HG03575 (cell line): ENCODE measurements around the gene CCDC81.
"Not testable (repeated sequence)": the region's sequence is repeated elsewhere in the genome, so short reads cannot be mapped to it uniquely, and the experiment has no call there.

Experiments used
- ATAC-seq: cut with Tn5 transposase; IDR thresholded peaks from one replicate; pipeline ENCODE4 v1.9.1; 2021; ENCODE audit not compliant: unreplicated experiment, insufficient number of reproducible peaks, low FRiP score; ENCODE audit errors: extremely low read depth

Gene CCDC81

DNA sequence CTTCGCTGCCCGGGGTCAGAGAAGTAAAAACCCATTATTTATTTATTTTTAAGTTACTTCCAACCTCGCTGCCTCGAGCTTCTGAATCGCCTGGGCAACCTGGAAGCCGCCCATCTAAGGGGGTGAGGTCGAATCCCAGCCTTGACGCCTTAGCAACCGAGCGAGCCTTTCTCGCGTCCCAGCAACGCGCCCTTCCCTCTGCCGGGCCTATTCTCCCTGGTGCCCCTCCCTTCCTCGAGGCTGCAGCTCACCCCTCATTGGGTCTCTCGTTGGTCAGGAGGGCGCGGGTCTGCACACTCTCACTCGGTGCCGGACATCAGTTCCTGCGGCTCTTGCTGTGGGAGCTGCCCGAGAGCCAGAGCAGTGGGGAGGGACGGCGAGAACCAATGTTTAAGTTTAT lies at the start of gene CCDC81:
CCDC81 (plus strand) TSS at position 302 of the 400 bp plus-strand sequence. CDS start 277 bp downstream, outside the sequence.
- ATAC-seq = no peak

DNA sequence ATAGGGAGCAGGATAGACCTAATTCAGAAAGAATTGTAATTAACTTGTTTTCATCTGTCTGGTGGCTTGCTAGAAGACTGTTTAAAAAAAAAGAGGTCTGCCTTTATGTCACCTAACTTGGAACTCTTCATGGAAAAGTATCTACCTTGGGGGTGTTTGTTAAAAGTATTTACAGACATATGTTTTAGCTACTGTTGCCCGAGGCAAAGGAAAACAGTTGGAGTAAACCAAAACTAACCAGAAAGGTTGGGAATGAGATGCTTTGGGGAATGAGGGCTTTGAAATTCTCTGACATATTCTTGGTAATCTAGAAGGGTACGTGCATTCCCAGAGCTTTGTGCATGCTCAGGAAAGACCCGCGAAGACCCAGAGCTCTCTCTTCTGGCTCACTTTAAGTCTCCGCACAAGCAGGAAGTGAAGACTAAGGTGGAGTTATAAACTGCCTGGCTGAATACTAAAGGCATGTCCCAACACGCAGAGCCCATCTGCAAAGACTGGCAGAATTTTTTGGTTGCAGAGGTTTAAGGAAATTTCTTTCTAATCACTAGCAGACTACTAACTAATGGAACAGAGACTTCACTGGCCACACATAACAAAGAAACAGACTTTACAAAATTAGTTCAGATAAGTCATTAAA lies 39.4 kb upstream of the CCDC81 start:
- no peak for ATAC-seq

DNA sequence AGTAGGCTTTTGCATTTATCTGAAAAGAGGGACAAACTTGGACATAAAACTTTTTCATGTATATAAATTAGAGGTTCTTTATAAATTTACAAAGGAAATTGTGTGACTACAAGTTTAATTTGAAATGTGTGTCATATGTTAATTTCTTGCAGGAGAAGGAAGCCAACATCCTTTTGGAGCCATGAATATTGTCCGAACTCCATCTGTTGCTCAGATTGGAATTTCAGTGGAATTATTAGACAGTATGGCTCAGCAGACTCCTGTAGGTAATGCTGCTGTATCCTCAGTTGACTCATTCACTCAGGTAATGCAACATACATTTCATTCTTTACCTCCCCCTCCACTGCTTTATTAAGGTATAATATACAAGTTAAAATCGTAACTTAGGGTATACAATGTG lies 37.5 kb upstream of the CCDC81 start:
- no peak for ATAC-seq

DNA sequence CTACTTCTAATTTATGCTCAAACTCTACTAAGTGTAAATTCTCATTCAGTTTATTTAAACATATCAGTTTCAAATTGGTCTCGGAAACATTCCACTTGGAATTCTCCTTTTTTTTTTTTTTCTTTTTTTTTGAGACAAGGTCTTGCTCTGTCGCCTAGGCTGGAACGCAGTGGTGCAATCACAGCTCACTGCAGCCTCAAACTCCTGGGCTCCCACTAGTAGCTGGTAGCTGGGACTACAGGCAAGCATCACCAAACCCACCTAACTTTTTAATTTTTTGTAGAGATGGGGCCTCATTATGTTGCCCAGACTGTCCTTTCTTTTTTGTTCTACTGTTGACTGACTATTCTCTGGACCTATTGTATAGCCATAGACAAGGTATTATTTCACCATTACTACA lies 33.3 kb upstream of the CCDC81 start:
- no peak for ATAC-seq

DNA sequence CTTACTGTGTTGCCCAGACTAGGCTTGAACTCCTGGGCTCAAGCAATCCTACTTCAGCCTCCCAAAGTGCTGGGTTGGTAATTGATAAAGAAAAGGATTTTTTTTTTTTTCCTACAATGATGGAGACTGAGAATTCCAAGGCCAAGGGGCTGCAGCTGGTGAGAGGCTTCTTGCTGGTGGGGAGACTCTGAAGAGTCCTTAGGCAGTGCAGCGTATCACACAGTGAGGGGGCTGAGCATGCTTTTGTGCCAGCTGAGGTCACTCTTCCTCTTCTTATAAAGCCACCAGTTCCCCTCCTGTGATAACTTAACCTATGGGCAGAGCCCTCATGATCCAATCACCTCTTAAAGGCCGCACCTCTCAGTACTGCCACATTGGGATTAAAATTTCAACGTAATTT lies 28.2 kb upstream of the CCDC81 start:
- no peak for ATAC-seq

DNA sequence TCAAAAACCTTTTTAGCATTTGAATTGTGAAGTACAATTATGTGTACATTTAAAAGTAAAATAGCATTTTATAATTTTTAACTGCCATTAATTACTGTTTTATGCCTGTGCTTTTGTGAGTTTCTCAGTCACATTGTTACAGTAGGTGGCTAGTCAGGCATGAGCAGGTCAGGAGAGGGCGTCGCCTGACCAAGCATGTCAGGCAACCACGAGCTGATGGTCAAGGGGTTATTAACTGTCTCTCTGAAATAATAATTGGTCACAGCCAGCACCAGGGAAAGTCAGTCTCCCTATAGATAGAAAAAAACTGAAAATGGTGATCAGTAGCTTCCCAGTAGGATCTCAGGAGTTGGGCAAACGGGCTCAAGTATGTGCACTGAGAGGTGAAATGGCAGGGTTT lies 19.4 kb upstream of the CCDC81 start:
- ATAC-seq = no peak

DNA sequence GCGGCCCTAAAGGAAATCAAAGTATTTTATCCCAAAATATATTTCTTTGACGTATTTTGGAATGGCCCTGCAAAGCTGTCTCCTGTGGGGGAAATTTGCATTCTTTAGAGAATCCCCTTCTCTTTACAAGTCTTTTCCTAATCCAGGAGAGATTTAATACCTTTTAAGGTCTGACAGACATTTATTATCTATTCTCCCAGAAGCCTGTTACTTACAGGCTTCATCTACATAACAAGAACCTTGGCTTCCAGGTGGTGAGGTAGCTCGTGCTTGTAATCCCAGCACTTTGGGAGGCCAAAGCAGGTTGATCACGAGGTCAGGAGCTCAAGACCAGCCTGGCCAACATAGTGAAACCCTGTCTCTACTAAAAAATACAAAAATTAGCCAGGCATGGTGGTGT lies 17.3 kb upstream of the CCDC81 start:
- not testable (repeated sequence) for ATAC-seq

DNA sequence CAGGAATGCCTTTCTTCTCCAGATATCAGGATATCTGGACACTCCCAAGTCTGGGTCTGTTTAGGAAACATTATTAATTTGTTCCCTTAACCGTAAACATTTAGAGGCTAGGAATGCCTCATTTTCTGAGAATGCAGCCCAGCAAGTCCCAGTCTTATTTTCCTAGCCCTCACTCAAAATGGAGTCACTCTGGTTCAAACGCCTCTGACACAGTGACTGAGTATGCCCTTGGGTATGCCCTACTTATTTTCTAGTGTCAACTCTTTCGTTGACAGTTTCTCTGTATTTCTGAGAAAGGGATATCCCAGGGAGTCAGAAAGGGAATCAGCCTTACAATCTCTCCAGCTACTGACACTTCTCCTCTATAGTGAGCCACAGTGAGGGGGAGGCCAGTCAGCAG lies 16.0 kb upstream of the CCDC81 start:
- no peak for ATAC-seq

DNA sequence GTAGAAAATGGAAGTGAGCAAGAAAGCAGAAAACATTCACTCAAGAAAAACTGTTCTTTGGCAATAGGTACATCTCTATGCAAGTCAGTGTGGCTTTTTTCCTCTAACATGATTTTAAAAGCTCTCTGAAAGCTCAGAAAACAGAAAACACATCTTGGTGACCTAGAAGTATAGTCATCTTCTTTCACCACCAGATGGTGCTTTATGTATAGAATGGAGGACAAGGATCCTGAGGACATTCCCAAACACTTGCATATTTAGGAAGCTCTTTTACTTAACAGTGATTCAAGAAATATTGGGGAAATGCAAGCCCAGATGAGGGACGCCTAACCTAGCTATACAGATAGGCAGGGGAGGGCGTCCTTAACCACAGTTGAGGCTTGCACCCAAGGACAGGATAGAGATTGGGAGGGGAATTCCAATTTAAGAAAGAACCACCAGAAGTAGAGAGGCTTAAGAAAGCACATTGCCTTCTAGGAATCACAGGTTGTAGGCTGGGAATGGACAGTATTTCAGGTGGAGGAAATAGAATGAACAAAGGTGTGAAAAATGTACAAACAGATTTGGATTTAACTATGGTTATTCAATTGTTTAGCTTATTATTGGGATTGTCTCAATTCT lies 13.8 kb upstream of the CCDC81 start:
- no peak for ATAC-seq

DNA sequence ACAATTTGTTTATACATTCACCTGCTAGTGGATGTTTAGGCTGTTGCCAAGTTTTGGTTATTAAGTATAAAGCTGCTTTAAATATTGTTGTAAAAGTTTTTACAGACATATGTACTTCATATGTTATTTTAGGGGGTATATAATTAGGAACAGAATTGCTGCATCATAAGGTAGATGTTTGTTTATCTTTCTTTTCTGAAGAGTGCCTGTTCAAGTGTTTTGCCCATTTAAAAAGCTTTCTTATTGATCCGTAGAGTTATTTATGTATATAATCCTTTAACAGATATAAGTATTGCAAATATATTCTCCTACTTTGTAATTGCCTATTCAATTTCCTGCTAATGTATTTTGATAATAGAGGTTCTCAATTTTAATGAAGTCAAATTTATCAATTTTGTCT lies 11.3 kb upstream of the CCDC81 start:
- no peak for ATAC-seq

DNA sequence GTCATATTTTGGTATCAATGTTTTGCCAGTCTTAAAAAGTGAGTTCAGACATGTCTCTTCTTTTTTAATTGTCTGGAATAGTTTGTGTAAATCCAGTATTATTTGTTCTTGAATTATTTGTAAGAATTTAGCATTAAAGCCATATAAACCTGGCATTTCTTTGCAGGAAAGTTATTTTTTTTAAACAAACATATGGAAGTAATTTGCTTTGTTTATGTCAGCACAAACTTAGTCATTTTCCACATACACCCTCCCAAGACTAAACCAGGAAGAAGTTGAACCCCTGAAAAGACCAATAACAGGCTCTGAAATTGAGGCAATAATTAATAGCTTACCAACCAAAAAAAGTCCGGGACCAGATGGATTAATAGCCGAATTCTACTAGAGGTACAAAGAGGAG lies 9.1 kb upstream of the CCDC81 start:
- no peak for ATAC-seq

DNA sequence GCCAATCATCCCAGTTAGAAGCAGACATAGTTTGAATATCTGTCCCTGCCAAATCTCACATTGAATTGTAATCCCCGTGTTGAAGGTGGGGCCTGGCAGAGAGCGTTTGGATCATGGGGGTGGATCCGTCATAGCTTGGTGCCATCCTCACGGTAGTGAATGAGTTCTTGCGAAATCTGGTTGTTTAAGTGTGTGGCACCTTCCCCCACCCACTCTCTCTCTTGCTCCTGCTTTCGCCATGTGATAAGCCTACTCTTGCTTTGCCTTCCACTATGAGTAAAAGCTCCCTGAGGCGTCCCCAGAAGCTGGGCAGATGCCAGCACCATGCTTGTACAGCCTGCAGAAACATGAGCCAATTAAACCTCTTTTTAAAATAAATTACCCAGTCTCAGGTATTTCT lies 5.0 kb upstream of the CCDC81 start:
- no peak for ATAC-seq

DNA sequence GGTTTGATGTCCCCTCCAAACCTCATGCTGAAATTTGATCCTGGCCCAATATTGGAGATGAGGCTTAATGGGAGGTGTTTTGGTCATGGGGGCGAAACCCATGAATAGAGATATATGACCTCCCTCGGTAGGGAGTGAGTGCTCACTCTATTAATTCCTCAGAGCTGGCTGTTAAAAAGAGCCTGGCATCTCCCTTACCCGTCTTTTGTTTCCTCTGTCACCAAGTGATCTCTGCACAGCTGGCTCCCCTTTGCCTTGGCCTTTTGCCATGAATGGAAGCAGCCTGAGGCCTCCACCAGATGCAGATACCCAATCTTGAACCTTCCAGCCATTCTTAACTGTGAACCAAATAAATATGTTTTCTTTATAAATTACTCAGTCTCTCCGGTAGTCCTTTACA lies 4.5 kb upstream of the CCDC81 start:
- no peak for ATAC-seq

DNA sequence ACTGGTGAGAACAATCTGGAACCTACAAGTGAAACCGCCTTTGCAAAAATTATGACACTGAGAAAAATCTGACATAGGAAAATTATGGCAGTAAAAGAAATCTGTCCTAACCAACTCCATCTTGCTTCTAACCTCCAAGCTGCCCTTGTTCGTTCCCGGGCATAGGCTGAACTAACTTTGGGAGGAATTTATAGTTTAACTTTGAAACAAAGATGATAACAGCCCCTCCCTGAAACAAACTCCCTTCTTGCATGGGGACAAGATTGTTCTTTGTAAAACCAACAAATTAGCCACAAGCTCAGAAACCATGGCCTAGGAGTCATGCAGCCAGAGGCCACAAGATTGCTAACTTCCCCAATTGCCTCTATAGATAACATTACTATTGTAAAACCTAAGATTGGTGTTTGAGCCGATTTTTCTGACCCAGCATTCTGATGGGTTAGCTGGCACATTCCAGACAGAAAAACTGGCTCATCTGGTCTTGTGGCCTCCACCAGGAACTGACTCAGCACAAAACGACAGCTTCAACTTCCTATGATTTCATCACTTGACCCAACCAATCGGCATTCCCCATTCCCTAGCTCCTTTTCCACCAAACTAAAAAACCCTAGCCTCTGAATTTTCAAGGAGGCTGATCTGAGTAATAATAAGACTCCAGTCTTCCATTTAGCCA lies 3.6 kb upstream of the CCDC81 start:
- no peak for ATAC-seq

DNA sequence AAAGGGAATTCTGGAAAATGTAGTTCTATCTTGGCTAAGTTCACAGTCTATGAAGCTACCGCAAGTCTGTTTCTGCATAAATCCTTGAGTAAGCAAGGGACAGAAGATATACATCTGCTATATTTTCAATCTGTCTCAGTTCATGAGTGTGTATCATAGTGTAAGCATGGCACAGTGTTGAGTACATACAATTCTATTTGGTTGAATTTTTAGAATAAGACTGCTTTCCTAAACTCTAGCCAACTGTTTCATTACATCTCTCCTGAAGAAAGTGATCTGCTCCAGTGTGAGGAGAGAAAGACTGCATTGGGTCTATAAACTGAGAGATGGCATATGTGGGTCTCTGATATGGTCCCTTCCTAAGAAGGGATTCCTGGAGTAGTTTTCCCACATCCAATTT lies 2.6 kb upstream of the CCDC81 start:
- ATAC-seq = no peak

DNA sequence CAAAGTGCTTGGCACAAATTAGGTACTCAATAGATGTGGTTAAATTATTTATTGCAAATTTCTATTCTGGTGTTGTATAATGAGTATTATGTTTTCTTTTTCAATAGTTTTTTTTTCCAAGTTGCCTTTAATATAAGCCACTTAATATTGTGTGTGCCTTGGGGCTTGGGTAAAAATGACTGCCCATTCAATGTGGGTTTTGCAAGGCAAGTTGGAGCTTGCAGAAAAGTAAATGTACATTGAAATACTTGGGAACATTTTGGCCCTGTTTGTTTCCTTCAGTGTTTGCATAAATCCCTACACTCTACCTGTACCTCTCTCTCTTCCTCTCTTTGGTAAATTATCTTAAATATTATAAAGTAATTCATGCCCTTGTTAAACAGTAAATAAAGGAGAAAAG lies 2.1 kb upstream of the CCDC81 start:
- ATAC-seq = no peak

DNA sequence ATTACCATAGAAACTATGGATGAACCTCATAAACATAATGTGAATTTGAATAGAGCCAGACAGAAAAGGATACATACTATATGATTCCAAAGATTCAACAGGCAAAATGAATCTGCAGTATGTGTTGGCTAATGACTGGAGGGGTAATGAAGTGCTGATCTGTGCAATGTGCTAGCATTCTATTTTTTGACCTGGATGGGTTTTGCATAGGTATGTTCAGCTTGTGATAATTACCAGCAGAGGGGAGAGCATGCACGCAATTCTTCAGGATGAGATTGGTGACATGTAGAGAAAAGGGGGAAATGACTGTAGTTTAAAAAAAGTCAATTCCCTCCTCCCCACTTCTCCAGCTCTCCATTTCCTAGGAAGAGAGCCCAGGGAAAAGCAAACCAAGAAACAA lies 618 bp upstream of the CCDC81 start:
- no peak for ATAC-seq

DNA sequence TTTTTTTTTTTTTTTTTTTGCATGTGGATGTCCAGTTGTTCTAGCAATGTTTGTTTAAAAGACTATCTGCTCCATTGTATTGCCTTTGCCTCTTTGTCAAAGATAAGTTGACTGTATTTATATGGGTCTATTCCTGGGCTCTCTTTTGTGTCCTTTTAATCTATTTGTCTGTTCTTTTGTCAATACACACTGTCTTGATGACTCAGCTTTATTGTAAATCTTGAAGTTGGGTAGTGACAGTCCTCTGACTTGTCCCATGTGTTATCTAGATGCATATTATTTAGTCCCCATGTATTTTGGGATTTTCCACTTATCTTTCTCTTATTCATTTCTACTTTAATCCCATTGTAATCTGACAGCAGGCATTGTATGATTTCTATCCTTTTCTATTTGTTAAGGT lies 3.3 kb downstream of the CCDC81 start:
- no peak for ATAC-seq

DNA sequence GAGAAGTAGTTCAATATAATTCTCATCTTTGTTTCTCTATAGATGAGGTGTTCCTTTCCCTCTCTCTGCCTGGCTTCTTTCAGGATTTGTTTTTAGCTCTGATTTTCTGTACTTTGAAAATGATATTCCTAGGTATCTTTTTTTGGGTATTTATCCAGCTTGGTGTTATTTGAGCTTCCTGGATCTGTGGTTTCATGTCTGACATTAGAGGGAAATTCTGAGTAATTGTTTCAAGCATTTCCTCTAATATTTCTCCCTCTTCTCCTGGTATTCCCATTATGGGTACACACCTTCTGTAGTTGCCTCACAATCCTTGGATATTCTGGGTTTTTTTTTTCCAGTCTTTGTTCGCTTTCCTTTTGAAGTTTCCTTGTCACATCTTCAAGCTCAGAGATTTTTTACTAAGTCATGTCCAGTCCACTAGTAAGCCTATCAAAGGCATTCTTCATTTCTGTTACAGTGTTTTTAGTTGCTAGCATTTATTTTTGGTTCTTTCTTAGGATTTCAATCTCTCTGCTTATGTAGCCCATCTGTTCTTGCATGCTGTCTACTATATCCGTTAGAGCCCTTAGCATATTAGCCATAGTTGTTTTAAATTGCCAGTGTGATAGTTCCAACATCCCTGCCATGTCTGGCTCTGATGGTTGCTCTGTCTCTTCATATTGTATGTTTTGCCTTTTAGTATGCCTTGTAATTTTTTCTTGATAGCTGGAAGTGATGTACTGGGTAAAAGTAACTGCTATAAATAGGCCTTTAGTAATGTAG lies 5.8 kb downstream of the CCDC81 start:
- ATAC-seq = no peak
